NT2/D1 (cell line): Measurements from ENCODE around the gene SEPSECS.

ENCODE experiments used
- DNase-seq: peaks from one replicate; pipeline ENCODE4 v3.0.0-alpha.2; 2011; ENCODE audit warnings: low read depth, low spot score
- H3K27me3 ChIP-seq: 2 replicates; pipeline ENCODE4 v1.6.0; 2011; ENCODE audit warnings: mild to moderate bottlenecking; ENCODE audit not compliant: insufficient read length, insufficient read depth
- H3K36me3 ChIP-seq: 2 replicates; pipeline ENCODE4 v1.6.1; 2011; ENCODE audit warnings: mild to moderate bottlenecking, low read length, mixed read lengths; ENCODE audit not compliant: insufficient read depth, insufficient read length
- H3K4me1 ChIP-seq: 2 replicates; pipeline ENCODE4 v1.5.1; 2011; ENCODE audit not compliant: insufficient read depth, insufficient read length
- H3K4me3 ChIP-seq: 2 replicates; pipeline ENCODE4 v1.5.1; 2011; ENCODE audit warnings: low read depth; ENCODE audit not compliant: insufficient read length
- H3K9ac ChIP-seq: 2 replicates; pipeline ENCODE4 v1.6.0; 2011; ENCODE audit warnings: low read depth; ENCODE audit not compliant: insufficient read length
- H3K9me3 ChIP-seq: 2 replicates; pipeline ENCODE4 v1.5.1; 2011; ENCODE audit warnings: mild to moderate bottlenecking, low read length; ENCODE audit not compliant: insufficient read depth
- SUZ12 ChIP-seq: IDR thresholded peaks from 2 replicates; pipeline ENCODE4 v1.6.1; 2011; ENCODE audit not compliant: insufficient read length, insufficient read depth; ENCODE audit errors: extremely low read depth
- YY1 ChIP-seq: IDR thresholded peaks from 2 replicates; pipeline ENCODE4 v1.6.1; 2011; ENCODE audit not compliant: insufficient read length, insufficient read depth
- ZNF274 ChIP-seq: IDR thresholded peaks from 2 replicates; pipeline ENCODE4 v1.6.1; 2011; ENCODE audit warnings: mild to moderate bottlenecking, low read depth, low read length

Gene SEPSECS

DNA sequence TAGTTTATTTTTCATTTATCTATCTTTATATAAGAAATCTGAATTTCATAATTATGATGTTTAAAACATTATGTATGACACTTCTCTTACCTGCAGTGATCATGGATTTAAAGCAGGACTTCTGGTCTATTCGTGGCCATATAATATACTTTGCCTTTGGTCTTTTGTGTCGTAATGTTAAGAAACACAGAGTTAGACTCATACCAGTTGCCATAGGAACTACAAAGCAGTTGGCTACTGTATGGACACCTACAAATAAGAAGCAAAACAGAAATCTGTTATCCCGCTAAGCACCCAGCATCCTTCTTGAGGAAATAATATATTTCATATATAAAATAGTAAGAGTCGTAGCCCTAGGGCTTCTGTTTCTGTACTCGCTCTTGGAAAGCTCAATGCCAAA is 4.3 kb downstream of the SEPSECS start:
- no peak overlapping the region for H3K9ac ChIP-seq
- no peaks in the 10 kb centered on the region for H3K4me1 ChIP-seq
- DNase-seq, result no peak
- TF ChIP-seq YY1 (no peak), ZNF274 (no peak), SUZ12 (no peak)
- no peaks in the 10 kb centered on the region for H3K9me3 ChIP-seq
- H3K27me3 ChIP-seq, result no peaks in the 10 kb centered on the region
- H3K4me3 ChIP-seq, result no peak overlapping the region
- H3K36me3 ChIP-seq, result peaks cover 8% of the 10 kb centered on the region

DNA sequence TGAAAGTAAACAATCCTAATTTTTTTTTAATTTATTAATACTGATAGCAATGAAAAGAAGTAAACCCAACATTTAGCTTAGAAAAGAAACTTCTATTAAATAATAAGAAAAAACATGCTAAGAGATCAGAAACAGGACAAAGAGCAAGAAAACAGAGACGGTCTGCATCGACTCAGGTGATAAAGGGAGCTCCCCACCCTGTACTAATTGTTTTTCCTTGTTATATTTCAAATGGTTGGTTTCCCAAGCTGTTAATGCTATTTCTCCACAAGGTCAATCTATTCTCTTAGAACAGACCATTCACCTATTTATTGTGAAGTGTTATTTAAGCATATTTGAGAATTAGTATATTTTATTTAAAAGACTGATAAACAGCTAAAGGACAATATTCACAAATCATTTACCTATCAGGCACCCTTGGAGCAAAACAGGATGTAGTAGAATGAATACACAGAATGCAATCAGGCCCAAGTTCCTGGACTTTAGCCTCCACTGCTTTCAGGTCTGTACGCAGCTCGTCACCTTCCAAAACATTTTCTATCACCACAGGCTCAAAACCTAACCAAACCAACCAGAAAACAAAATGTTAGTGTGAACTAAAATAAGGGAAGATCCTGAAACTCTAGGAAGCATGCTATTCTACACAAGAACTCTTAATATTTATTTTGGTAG is 5.5 kb downstream of the SEPSECS start:
- Histone ChIP-seq H3K4me3 (no peak overlapping the region), H3K9ac (no peak overlapping the region), H3K4me1 (no peaks in the 10 kb centered on the region), H3K9me3 (no peaks in the 10 kb centered on the region), H3K27me3 (no peaks in the 10 kb centered on the region), H3K36me3 (peaks cover 8% of the 10 kb centered on the region)
- TF ChIP-seq ZNF274, result no peak
- TF ChIP-seq YY1, result no peak
- TF ChIP-seq SUZ12, result no peak
- no peak for DNase-seq

DNA sequence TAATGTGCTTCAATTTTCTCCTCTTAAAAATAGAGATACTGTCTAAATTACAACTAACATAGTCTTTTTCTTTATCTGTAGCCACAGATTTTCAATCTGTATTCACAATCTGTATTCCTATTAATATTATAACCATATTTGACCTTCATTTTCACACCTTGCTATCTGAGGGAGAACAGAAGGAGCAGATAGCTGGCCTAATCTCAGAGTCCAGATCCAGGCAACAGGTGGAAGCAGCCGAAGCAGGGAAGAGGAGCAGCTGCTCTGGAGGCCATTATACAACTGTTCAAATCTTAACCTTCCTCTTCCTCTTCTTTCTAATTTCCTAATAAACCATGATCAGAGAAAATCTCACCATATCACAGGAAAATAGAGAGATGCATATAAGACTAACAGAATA is 14.2 kb downstream of the SEPSECS start:
- no peak overlapping the region for H3K4me3 ChIP-seq
- DNase-seq, result no peak
- H3K9ac ChIP-seq, result no peak overlapping the region
- peaks cover 3% of the 10 kb centered on the region for H3K36me3 ChIP-seq
- H3K27me3 ChIP-seq, result no peaks in the 10 kb centered on the region
- H3K4me1 ChIP-seq, result no peaks in the 10 kb centered on the region
- no peaks in the 10 kb centered on the region for H3K9me3 ChIP-seq
- TF ChIP-seq SUZ12 (no peak), YY1 (no peak), ZNF274 (no peak)

DNA sequence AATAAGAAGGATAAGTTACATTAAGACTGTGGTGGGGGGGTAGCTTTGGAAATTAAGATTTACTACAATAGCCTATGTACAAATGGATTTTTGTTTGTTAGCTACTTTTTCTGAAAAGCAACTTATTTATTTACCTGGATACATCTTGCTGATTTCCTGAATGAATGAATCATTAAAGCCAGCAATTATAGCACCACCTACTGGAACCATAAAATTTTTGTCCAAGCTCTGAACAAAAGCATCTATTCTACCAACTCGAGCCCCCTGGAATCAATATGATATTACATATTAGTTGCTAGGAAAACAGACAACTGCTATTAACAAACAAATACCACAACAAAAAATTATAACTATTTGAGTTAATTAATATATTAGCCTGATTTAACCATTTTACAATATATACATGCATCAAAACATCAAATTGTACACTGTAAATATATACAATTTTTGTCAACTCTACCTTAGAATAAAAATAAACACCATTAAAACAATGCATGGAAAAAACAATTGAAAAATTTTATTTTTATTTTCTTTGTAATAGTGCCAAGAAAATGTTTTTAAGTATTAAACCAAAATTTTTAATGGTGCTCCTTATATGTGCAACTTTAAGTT is 15.3 kb downstream of the SEPSECS start:
- Histone ChIP-seq H3K27me3 (no peaks in the 10 kb centered on the region), H3K9ac (no peak overlapping the region), H3K36me3 (peaks cover 3% of the 10 kb centered on the region), H3K4me3 (no peak overlapping the region), H3K9me3 (no peaks in the 10 kb centered on the region), H3K4me1 (no peaks in the 10 kb centered on the region)
- no peak for DNase-seq
- TF ChIP-seq ZNF274 (no peak), SUZ12 (no peak), YY1 (no peak)

DNA sequence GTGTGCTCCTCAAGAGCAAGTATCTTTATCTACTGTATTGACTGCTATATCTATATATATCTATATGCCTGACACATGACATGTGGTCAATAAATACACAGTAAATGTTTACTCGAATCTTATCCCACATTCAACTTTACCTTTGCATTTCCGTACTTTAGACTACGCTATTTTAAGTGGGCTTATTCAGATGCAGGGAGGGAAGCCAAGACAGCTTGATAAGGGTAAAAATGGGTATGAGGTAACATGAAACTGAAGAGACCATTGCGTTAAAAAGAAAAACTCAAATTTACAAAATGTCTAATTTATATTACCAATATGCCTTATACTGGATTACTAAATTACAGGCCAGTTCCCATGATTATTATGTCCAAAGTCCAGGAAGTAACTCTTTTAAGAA is 17.8 kb downstream of the SEPSECS start:
- TF ChIP-seq ZNF274, result no peak
- no peak for TF ChIP-seq YY1
- Histone ChIP-seq H3K9ac (no peak overlapping the region), H3K4me3 (no peak overlapping the region), H3K36me3 (peaks cover 3% of the 10 kb centered on the region), H3K27me3 (no peaks in the 10 kb centered on the region), H3K4me1 (no peaks in the 10 kb centered on the region), H3K9me3 (no peaks in the 10 kb centered on the region)
- DNase-seq, result no peak

DNA sequence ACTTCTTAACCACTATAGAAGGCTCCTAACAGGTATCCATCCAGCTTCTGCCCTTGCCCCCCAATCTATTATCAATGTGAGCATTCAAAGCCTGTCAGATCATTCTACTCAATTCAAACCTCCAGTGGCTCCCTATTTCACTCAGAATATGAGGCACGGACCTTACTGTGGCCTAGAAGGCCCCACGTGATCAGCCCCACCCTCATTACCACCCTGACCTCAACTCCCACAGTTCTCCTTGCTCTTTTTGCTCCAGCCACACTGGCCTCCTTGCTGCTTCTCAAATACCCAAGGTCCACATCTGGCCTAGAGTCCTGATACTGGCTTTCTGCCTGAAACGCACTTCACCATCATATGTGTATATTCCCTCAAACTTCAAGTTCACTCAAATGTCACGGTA is 18.7 kb downstream of the SEPSECS start:
- no peaks in the 10 kb centered on the region for H3K27me3 ChIP-seq
- TF ChIP-seq SUZ12 (no peak), ZNF274 (no peak), YY1 (no peak)
- H3K4me3 ChIP-seq, result no peak overlapping the region
- DNase-seq, result no peak
- H3K4me1 ChIP-seq, result no peaks in the 10 kb centered on the region
- no peaks in the 10 kb centered on the region for H3K9me3 ChIP-seq
- peaks cover 3% of the 10 kb centered on the region for H3K36me3 ChIP-seq
- H3K9ac ChIP-seq, result no peak overlapping the region

DNA sequence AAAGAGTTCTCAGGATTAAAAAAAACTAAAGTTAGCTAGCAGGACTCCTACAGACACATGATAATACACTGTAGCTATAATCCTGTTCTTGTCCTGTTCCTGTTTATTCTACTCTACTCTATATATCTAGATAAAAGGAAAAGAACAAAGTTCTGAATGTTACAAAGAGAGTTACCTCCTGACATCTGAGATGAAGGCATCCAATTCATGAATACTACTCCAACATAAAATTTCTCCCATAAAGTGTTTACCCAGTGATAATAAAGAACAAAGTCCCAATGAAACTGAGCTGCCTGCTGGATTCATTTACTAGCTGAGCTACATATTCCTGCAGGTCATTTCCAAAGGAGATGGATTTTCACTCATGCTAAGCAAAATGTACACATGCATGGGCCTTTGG is 27.1 kb downstream of the SEPSECS start:
- no peaks in the 10 kb centered on the region for H3K27me3 ChIP-seq
- no peak overlapping the region for H3K9ac ChIP-seq
- H3K9me3 ChIP-seq, result no peaks in the 10 kb centered on the region
- no peak overlapping the region for H3K4me3 ChIP-seq
- TF ChIP-seq SUZ12, result no peak
- peaks cover 5% of the 10 kb centered on the region for H3K4me1 ChIP-seq
- no peak for DNase-seq
- H3K36me3 ChIP-seq, result no peaks in the 10 kb centered on the region
